ENCODE measurements around the gene GRAMD1B.
A peak's percentile ranks its signal among the peaks of the same experiment; 100 is the strongest.

Gene GRAMD1B

GRCh38 chr11:123493349-123494063, 63.4 kb downstream of the GRAMD1B start:
- no peaks in the 10 kb centered on the region for H3K4me1 ChIP-seq (ENCODE audit: control insufficient read depth in 1 of 2, insufficient read depth in 1 of 2, low read depth in 1 of 2, low read length in 1 of 2)
- H3K4me3 ChIP-seq (ENCODE audit: low read depth in 1 of 2, low read length in 1 of 2) = no peak overlapping the region
- H3K27ac ChIP-seq = no peak overlapping the region
- H3K27me3 ChIP-seq = no peaks in the 10 kb centered on the region
- H3K9me3 ChIP-seq = no peaks in the 10 kb centered on the region
- no peaks in the 10 kb centered on the region for H3K36me3 ChIP-seq
- TF ChIP-seq CTCF (IDR thresholded peaks at IDR 0.05) = no peak

GRCh38 chr11:123494195-123495050, 64.4 kb downstream of the GRAMD1B start:
- Histone ChIP-seq H3K4me1 (ENCODE audit: control insufficient read depth in 1 of 2, insufficient read depth in 1 of 2, low read depth in 1 of 2, low read length in 1 of 2) (no peaks in the 10 kb centered on the region), H3K9me3 (no peaks in the 10 kb centered on the region), H3K36me3 (no peaks in the 10 kb centered on the region), H3K27ac (no peak overlapping the region), H3K27me3 (no peaks in the 10 kb centered on the region), H3K4me3 (ENCODE audit: low read depth in 1 of 2, low read length in 1 of 2) (no peak overlapping the region)
- TF ChIP-seq CTCF (IDR thresholded peaks at IDR 0.05) = no peak

- Histone ChIP-seq H3K9me3 (no peaks in the 10 kb centered on the region), H3K27me3 (no peaks in the 10 kb centered on the region), H3K4me3 (ENCODE audit: low read depth in 1 of 2, low read length in 1 of 2) (peak overlapping the region; percentile 28 to 51), H3K27ac (peak overlapping the region; percentile 77), H3K36me3 (no peaks in the 10 kb centered on the region), H3K4me1 (ENCODE audit: control insufficient read depth in 1 of 2, insufficient read depth in 1 of 2, low read depth in 1 of 2, low read length in 1 of 2) (peaks cover 23 to 27% of the 10 kb centered on the region in 2 experiments)
- no peak for TF ChIP-seq CTCF (IDR thresholded peaks at IDR 0.05)
Measured at GRCh38 chr11:123504401-123504800, 74.3 kb downstream of the GRAMD1B start.

GRCh38 chr11:123505546-123506299, 75.7 kb downstream of the GRAMD1B start:
- H3K9me3 ChIP-seq = no peaks in the 10 kb centered on the region
- no peak for TF ChIP-seq CTCF (IDR thresholded peaks at IDR 0.05)
- no peak overlapping the region for H3K4me3 ChIP-seq (ENCODE audit: low read depth in 1 of 2, low read length in 1 of 2)
- peak overlapping the region; percentile 77 for H3K27ac ChIP-seq
- peaks cover 23 to 27% of the 10 kb centered on the region in 2 experiments for H3K4me1 ChIP-seq (ENCODE audit: control insufficient read depth in 1 of 2, insufficient read depth in 1 of 2, low read depth in 1 of 2, low read length in 1 of 2)
- H3K27me3 ChIP-seq = no peaks in the 10 kb centered on the region
- H3K36me3 ChIP-seq = no peaks in the 10 kb centered on the region

- Histone ChIP-seq H3K27me3 (no peaks in the 10 kb centered on the region), H3K4me3 (ENCODE audit: low read depth in 1 of 2, low read length in 1 of 2) (no peak overlapping the region), H3K27ac (no peak overlapping the region), H3K9me3 (no peaks in the 10 kb centered on the region), H3K4me1 (ENCODE audit: control insufficient read depth in 1 of 2, insufficient read depth in 1 of 2, low read depth in 1 of 2, low read length in 1 of 2) (peaks cover 23 to 30% of the 10 kb centered on the region in 2 experiments), H3K36me3 (no peaks in the 10 kb centered on the region)
- TF ChIP-seq CTCF (IDR thresholded peaks at IDR 0.05) = no peak
Measured at GRCh38 chr11:123507043-123507442, 77.0 kb downstream of the GRAMD1B start.

Measured in neutrophil (primary cell).